Endodermal cell (in vitro differentiated cells): Measurements from ENCODE around the gene SPEF2. TPM values are rescaled to one million over a fixed set of nuclear protein-coding genes. Genes with fewer than 3 reads are reported as not detected.

Experiments used
- DNase-seq: peaks from one replicate; pipeline ENCODE4 v3.0.0-alpha.2; 2017
- H3K27ac ChIP-seq: 2 replicates; pipeline ENCODE4 v1.5.1; 2013; ENCODE audit warnings: mild to moderate bottlenecking, low read depth, low read length, moderate library complexity
- H3K27me3 ChIP-seq: 2 replicates; pipeline ENCODE4 v1.6.1; 2013; ENCODE audit warnings: mild to moderate bottlenecking, low read length, moderate library complexity; ENCODE audit not compliant: insufficient read depth, control insufficient read depth, poor library complexity, severe bottlenecking
- H3K36me3 ChIP-seq: 2 replicates; pipeline ENCODE4 v1.7.0; 2013; ENCODE audit warnings: mild to moderate bottlenecking, low read length, moderate library complexity; ENCODE audit not compliant: control insufficient read depth, insufficient read depth
- H3K4me1 ChIP-seq: one replicate; pipeline ENCODE4 v1.7.0; 2013; ENCODE audit warnings: low read length; ENCODE audit not compliant: control insufficient read depth, insufficient read depth
- H3K4me3 ChIP-seq: 2 replicates; pipeline ENCODE4 v1.5.1; 2013; ENCODE audit warnings: mild to moderate bottlenecking, low read length, moderate library complexity
- H3K9ac ChIP-seq: 2 replicates; pipeline ENCODE4 v1.6.1; 2013; ENCODE audit warnings: mild to moderate bottlenecking, low read length, moderate library complexity; ENCODE audit not compliant: poor library complexity, severe bottlenecking; ENCODE audit errors: extremely low read depth
- H3K9me3 ChIP-seq: 2 replicates; pipeline ENCODE4 v1.6.1; 2013; ENCODE audit warnings: mild to moderate bottlenecking, low read length, moderate library complexity; ENCODE audit not compliant: control insufficient read depth
- H3K27ac Mint-ChIP-seq: 2 replicates; pipeline ENCODE4 v1.8.0; 2020; ENCODE audit warnings: mixed read lengths
- H3K27me3 Mint-ChIP-seq: 2 replicates; pipeline ENCODE4 v1.8.0; 2021; ENCODE audit warnings: mild to moderate bottlenecking, mixed read lengths; ENCODE audit not compliant: insufficient read depth
- H3K36me3 Mint-ChIP-seq: 2 replicates; pipeline ENCODE4 v1.8.0; 2020; ENCODE audit warnings: low read depth, mixed read lengths
- H3K4me1 Mint-ChIP-seq: 2 replicates; pipeline ENCODE4 v1.8.0; 2020; ENCODE audit warnings: mixed read lengths
- H3K4me3 Mint-ChIP-seq: 2 replicates; pipeline ENCODE4 v1.8.0; 2020; ENCODE audit warnings: mild to moderate bottlenecking, moderate library complexity, mixed read lengths
- H3K9me3 Mint-ChIP-seq: 2 replicates; pipeline ENCODE4 v1.8.0; 2020; ENCODE audit warnings: mild to moderate bottlenecking, mixed read lengths
- WGBS, 2 experiments: methylation state at CpG; one replicate each; pipeline versions ENCODE4 v1.1.5 to v1.1.7; 2013; ENCODE audit warnings: missing lambda C conversion rate in 2 of 2, mixed read lengths in 1 of 2; ENCODE audit not compliant: insufficient coverage in 1 of 2, insufficient read length in 1 of 2; 5-methylcytosine and 5-hydroxymethylcytosine counted together
- total RNA-seq, 2 donors: library from RNA; stranded (reverse); fragmentation: NEBNext Ultra II Directional in 1 of 2; extraction: Animal tissue kit (Norgen Biotek cat#: 25700) in 1 of 2; gene quantifications; 2 replicates in 1 of 2; 3 replicates in 1 of 2; pipeline ENCODE4 v1.2.1, GENCODE V29; 2021
- TF ChIP-seq, protein P1 (sequence below): fragments of 200-600 bp; sonication (generic); conservative IDR thresholded peaks from 2 replicates; pipeline ENCODE4 v1.5.0; 2021; ENCODE audit warnings: antibody characterized with exemption, mild to moderate bottlenecking

Gene SPEF2
- total RNA-seq, 2 donors from 2014 or later = 3.3 to 4.0 TPM

DNA sequence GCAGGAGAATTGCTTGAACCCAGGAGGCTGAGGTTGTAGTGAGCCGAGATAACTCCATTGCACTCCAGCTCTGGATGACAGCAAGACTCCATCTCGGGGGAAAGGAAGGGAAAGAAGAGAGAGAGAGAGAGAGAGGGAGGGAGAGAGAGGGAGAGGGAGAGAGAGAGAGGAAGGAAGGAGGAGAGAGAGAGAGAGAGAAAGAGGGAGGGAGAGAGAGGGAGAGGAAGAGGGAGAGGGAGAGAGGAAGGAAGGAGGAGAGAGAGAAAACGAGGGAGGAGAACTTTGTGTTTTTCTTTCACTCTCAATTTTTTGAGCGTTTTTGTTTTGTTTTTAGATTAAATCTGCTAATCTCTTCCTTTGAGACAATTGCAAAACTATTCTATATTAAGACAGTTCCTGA lies 46.9 kb downstream of the SPEF2 start:
- 90 to 94% methylated on average over 2 to 4 of the region's 4 CpGs for WGBS, 2 experiments
- Histone ChIP-seq H3K27ac (no peak overlapping the region), H3K36me3 (no peaks in the 10 kb centered on the region), H3K9me3 (no peaks in the 10 kb centered on the region), H3K4me1 (peaks cover 6% of the 10 kb centered on the region), H3K27me3 (no peaks in the 10 kb centered on the region), H3K9ac (no peak overlapping the region), H3K4me3 (no peak overlapping the region)
- Mint-ChIP-seq H3K27ac (no peak overlapping the region), H3K4me1 (peaks cover 3% of the 10 kb centered on the region), H3K27me3 (peaks cover 12% of the 10 kb centered on the region), H3K36me3 (no peaks in the 10 kb centered on the region), H3K9me3 (no peaks in the 10 kb centered on the region), H3K4me3 (no peak overlapping the region)
- TF ChIP-seq, protein P1, sequence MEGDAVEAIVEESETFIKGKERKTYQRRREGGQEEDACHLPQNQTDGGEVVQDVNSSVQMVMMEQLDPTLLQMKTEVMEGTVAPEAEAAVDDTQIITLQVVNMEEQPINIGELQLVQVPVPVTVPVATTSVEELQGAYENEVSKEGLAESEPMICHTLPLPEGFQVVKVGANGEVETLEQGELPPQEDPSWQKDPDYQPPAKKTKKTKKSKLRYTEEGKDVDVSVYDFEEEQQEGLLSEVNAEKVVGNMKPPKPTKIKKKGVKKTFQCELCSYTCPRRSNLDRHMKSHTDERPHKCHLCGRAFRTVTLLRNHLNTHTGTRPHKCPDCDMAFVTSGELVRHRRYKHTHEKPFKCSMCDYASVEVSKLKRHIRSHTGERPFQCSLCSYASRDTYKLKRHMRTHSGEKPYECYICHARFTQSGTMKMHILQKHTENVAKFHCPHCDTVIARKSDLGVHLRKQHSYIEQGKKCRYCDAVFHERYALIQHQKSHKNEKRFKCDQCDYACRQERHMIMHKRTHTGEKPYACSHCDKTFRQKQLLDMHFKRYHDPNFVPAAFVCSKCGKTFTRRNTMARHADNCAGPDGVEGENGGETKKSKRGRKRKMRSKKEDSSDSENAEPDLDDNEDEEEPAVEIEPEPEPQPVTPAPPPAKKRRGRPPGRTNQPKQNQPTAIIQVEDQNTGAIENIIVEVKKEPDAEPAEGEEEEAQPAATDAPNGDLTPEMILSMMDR = no peak
- no peak for DNase-seq

GRCh38 chr5:35665096-35665495 lies 47.4 kb downstream of the SPEF2 start:
- no peak overlapping the region for H3K27ac ChIP-seq

DNA sequence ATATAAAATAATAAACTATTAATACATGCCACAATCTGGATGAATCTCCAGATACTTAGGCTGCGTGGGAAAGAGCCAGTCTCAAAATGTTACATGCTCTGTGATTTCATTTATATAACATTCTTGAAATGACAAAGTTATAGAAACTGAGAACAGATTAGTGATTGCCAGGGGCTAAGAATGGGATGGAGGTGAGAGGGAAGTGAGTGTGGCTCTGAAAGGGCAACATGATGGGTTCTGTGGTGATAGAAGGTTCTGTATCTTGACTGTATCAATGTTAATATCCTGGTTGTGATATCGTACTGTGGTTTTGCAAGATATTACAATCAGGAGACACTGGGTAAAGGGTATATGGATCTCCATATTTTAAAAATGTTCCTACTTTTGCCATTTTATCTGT lies 50.7 kb downstream of the SPEF2 start:
- H3K4me3 Mint-ChIP-seq = no peak overlapping the region
- WGBS, 2 experiments = 84% methylated on average over 2 of the region's 2 CpGs; no CpG with 5 or more reads in 1 of the 2 experiments
- no peak overlapping the region for H3K27ac Mint-ChIP-seq
- TF ChIP-seq, protein P1 = no peak
- H3K36me3 ChIP-seq = no peaks in the 10 kb centered on the region
- H3K27me3 ChIP-seq = no peaks in the 10 kb centered on the region
- peaks cover 9% of the 10 kb centered on the region for H3K4me1 ChIP-seq
- H3K9me3 ChIP-seq = no peaks in the 10 kb centered on the region
- no peak overlapping the region for H3K9ac ChIP-seq
- peaks cover 3% of the 10 kb centered on the region for H3K4me1 Mint-ChIP-seq
- no peaks in the 10 kb centered on the region for H3K9me3 Mint-ChIP-seq
- H3K4me3 ChIP-seq = no peak overlapping the region
- no peaks in the 10 kb centered on the region for H3K36me3 Mint-ChIP-seq
- no peak for DNase-seq
- H3K27ac ChIP-seq = no peak overlapping the region
- H3K27me3 Mint-ChIP-seq = peaks cover 10% of the 10 kb centered on the region

More at GRCh38 chr5:35665096-35665495, 47.4 kb downstream of the SPEF2 start:
- no peak overlapping the region for H3K4me3 Mint-ChIP-seq
- H3K4me1 Mint-ChIP-seq = peaks cover 3% of the 10 kb centered on the region
- no peaks in the 10 kb centered on the region for H3K36me3 Mint-ChIP-seq
- no peak overlapping the region for H3K27ac Mint-ChIP-seq
- no peaks in the 10 kb centered on the region for H3K9me3 Mint-ChIP-seq
- Histone ChIP-seq H3K4me3 (no peak overlapping the region), H3K9me3 (no peaks in the 10 kb centered on the region), H3K4me1 (peaks cover 6% of the 10 kb centered on the region), H3K27me3 (no peaks in the 10 kb centered on the region), H3K36me3 (no peaks in the 10 kb centered on the region), H3K9ac (no peak overlapping the region)
- WGBS, 2 experiments = 78% methylated on average over 4 of the region's 4 CpGs; no CpG with 5 or more reads in 1 of the 2 experiments
- TF ChIP-seq, protein P1 = no peak
- H3K27me3 Mint-ChIP-seq = peaks cover 12% of the 10 kb centered on the region
- DNase-seq = no peak
